SK-N-MC (cell line): ENCODE data around the gene SIGLEC8.

ENCODE experiments used
- EZH2 ChIP-seq: fragments of 200-600 bp; sonication (generic); IDR thresholded peaks from one replicate; pipeline ENCODE4 v1.6.1; 2017; ENCODE audit warnings: antibody characterized with exemption
- POLR2AphosphoS5 ChIP-seq: IDR thresholded peaks from 2 replicates; pipeline ENCODE4 v1.6.1; 2012; ENCODE audit warnings: mild to moderate bottlenecking, low read depth, low read length, borderline replicate concordance

DNA sequence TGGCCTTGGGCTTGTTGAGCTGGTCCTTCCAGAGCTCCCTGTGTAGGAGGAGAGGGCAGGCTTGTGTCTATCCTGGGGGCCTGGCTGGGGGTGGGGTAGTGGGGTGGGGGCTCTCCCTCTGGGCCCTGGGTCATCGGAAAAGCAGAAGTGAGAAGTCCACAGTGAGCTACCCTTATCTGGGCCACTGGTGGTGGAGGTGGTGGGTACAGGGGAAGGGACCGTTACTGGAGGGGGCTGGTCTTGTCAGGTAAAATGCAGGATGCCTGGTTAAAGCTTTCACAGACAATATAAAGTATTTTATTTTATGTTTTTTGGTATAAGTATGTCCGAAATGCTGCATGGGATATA is 40.5 kb downstream of the SIGLEC8 start:
- TF ChIP-seq EZH2 (no peak), POLR2AphosphoS5 (no peak)
